Adrenal gland (tissue), 5 donors: ENCODE results near the gene LRCH1.

Experiments used
- POLR2A ChIP-seq, 2 donors: fragments of 450-650 bp; IDR thresholded peaks; one replicate each; pipeline ENCODE4 v1.6.1; 2017; ENCODE audit warnings: antibody characterized with exemption in 2 of 2, mild to moderate bottlenecking in 2 of 2, moderate library complexity in 1 of 2
- TF ChIP-seq, protein P1 (sequence below), 6 experiments: fragments of 450-650 bp in 4 of 6; fragments of 200-600 bp in 2 of 6; sonication (generic) in 1 of 6; IDR thresholded peaks; 1 replicate in 5 of 6; 2 replicates in 1 of 6; pipeline versions ENCODE4 v1.5.1 to v1.8.0; 2016 to 2021; ENCODE audit warnings: antibody characterized with exemption in 6 of 6, mild to moderate bottlenecking in 2 of 6, moderate library complexity in 1 of 6
- donor health status: DM: no; HTN: no; CAD: no.

DNA sequence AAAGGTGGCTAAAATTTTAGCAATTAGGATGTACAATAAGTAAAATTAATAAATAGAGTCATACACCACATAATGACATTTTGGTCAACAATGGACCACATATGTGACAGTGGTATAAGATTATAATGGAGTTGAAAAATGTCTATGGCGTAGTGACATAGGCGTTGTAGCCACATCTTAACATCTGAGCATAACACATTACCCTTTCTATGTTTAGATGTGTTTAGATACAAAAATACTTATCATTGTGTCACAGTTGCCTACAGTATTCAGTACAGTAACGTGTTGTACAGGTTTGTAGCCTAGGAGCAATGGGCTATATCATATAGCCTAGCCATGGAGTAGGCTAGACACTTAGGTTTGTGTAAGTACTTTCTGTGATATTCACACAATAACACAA lies 111.2 kb downstream of the LRCH1 start:
- TF ChIP-seq, protein P1, sequence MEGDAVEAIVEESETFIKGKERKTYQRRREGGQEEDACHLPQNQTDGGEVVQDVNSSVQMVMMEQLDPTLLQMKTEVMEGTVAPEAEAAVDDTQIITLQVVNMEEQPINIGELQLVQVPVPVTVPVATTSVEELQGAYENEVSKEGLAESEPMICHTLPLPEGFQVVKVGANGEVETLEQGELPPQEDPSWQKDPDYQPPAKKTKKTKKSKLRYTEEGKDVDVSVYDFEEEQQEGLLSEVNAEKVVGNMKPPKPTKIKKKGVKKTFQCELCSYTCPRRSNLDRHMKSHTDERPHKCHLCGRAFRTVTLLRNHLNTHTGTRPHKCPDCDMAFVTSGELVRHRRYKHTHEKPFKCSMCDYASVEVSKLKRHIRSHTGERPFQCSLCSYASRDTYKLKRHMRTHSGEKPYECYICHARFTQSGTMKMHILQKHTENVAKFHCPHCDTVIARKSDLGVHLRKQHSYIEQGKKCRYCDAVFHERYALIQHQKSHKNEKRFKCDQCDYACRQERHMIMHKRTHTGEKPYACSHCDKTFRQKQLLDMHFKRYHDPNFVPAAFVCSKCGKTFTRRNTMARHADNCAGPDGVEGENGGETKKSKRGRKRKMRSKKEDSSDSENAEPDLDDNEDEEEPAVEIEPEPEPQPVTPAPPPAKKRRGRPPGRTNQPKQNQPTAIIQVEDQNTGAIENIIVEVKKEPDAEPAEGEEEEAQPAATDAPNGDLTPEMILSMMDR (IDR thresholded peaks at IDR 0.05), result no peak
- no peak for TF ChIP-seq POLR2A (IDR thresholded peaks at IDR 0.05)
